CD1c-positive myeloid dendritic cell (primary cell): ENCODE data around the gene COMTD1.

ENCODE experiments used
- DNase-seq: peaks from one replicate; pipeline ENCODE4 v3.0.0-alpha.2; 2016; ENCODE audit errors: extremely low spot score

Gene COMTD1

DNA sequence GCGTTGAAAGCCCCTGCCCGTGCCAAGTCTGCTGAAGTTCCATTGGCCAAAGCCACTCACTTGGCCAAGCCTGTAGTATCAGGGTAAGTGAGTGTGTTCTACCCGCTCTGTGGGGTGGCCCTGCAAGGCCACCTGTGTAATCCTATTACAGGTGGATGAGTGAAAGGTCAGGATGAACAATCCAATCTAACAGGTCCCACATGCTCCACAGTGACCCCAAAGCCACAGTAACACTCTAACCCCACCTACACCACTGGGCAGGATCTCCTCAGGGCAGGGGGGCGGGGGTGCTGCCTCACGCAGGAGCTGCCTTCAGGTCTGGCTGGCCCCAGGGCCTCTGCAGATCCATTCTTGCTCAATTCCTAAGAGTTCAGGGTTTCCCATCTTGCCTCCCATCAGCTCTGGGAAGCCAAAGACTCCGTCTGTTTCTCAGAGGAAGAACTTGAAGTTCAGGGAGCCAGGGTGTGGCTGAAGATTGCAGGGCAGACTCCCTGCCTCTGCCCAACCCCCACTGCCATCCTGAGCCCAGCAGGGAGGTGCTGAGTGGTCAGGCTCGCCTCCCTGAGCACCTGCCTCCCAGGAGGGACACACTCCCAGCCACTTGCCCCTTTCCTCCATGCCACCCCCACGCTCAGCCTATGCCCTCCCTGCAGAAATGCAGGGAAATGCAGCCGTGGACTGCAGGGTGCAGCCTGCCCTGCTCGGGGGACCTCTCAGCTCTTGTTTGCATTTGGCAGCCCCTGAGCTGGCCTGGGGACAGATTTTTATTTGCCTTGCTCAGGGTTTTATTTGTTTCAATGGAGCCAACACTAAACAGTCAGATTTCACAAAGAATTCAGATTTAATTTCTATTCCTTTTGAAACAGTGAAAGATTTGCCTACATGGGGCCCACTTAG, 9.8 kb upstream of the COMTD1 start:
- DNase-seq, result no peak

DNA sequence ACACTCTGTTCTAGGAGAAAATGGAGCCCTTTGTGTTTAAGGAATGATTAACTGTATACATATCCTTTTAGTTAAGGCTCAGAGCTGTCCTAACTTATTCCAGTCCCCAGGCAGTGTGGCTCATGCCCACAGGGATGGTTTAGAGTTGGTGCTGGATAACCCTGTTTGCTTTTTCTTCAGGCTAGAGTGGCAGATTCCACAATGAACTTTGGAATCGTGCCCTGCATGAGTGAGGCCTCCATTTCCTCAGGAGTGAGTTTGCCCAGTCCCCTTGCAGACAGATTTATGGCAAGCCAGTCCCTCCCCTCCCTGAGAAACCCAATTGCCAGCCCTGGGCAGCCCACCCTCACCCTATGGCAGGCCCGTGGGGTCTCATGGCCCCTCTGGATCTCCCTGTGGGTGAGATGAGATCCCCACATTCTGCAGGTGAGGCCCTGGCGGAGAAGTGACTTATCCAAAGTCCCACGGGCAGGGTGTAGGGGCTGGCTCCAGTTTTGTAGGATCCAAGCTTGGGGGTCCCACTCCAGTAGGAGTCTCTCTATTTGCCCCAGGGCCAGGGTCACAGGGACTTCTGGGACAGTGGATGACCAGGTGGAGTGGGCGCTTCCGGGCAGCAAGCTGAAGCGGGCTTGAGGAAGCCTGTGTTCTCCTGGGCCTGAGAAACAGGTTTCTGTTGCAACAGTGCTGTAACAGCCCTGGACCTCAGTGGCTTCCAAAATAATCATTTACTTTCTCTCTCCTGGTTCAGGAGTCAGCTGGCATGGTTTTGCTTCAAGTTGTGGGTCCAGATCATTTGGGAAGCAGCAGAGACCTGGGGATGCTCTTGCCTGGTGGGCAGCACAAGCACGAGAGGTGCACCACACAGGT, 9.0 kb upstream of the COMTD1 start:
- DNase-seq, result no peak

- no peak for DNase-seq
Observed at GRCh38 chr10:75243426-75243825, 7.7 kb upstream of the COMTD1 start.

DNA sequence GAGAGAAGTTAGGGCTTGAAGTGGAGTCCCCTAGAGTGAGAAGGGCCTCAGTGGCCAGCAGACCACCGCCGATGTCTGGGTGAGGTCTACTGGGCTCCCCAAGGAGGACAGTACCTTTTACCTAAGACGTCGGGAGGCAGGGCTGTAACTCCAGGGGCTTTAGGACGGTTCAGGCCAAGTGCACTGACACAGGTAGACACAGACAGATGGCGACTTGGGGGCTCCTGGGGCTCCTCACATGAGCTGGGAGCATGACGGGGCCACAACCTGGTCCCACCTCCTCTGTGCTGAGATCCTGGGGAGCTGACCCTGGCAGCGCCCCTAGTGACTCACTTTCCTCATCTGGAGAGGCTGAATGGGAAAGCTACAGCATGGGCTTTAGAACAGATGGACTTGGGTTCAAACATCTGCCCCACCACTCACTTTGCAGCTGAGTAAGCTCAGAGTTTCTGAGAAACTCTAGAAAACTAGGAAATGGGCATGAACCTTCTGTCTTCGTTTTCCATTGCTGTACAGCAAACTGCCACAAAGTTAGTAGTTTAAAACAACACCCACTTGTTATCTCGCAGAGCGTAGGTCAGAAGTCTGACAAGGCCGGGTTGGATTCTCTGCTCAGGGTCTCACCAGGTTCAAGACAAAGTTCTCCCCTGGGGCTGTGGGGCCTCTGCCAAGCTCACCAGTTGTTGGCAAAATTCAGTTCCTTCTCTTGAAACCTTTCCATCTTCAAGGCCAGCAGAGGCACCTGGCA, 4.7 kb upstream of the COMTD1 start:
- DNase-seq, result no peak

DNA sequence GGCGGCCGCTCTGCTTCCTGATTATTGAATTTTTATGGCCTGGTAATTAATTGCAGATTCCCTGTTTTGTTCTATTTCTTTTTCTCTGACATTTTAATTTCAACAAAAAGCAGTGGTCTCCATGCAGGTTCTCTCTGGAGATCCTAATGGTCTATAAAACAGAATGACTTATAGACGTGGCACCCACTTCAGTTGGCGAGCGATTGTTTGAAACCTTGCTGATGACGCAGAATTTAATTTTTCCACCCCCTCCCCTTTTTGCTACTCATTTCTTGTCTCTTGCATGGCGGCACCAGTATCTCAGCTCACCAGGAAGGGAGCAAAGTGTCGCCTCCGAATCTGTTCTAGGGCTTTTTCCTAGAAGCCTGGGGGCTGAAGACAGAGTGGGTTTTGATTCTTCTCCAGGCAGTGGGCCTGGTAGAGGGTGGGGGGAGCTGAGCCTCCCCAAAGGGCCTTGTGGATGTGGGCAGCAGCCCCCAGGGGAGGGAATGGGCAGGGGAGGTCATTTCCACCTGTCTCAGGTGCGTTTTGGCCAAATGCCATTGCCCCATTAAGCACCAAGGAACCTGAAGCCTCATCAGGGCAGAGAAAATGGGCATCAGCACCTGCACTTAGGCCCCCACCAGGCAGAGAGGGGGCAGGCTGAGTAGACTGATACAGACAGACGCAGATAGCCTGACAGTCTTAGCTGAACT, 3.5 kb upstream of the COMTD1 start:
- no peak for DNase-seq

DNA sequence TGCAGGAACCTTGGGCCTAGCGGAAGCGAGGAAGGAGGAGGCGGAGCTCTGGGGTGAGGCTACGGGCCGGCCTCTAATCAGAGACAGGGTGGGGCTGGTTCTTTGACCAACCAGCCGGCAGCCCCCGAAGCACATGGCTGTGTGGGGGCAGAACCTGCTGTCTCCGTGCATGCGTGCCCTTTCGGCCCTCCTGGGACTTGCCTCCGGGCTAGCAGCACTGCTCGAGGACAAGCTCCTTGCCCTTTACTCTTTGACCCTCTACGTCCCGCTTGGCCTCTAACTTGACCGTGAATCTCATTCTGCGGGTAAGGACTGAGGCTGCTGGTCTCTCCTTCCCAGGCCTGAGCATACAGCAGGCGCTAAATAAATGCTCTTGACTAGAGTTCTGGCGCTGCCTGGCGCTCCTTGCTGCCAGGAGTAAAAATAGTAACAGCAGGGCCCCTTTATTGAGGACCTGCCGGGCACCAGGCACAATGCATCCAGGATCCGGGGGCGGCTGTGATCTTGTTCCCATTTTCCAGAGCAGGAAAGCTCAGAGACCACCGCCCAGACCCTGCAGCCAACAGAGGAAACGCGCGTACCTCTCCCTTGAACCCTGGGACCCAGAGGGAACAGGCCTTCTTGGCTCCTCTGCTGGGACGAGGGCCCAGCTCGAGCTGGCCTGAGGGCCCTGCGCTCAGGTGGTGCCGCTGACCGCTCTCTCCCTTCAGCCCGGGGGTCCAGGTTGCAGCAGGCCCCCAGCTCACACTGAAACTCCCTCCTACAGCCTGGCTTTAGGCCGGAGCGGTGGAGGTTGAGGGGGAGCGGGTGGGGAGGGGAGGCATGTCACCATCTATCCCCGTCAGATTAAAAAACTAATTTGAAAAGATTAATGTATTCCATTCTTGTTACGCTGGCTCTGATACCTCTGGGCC, 2.7 kb upstream of the COMTD1 start:
- no peak for DNase-seq

DNA sequence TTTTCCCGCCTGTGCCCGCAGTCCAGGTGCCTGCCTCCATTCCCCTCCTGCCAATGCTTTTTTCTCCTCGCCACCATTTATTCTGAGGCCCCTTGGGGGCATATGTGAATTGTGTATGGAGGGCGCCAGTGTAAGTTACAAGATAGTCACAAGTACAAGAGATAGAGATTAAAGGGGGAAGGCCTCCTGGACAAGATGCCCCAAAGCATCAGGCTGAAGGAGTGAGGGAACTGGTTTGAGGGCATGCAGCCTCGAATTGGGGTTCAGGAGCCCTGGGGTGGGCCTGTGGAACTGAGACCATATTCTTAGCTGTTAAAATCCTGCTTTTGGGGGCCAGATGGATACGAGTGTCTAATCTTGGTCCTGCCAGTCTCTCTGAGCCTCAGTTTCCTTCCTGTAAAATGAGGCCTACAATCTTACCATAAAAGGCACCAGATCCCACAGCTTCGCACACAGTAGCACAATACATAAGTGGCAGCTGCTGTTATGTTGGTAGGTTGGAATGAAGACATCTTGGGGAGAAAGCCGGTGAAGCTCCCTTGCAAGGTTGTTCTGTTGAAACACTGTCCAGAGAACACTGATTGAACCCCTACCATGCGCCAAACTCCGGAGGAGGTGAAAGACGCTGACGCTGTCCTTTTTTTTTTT, 545 bp upstream of the COMTD1 start:
- DNase-seq, result no peak

GRCh38 chr10:75234683-75235374, 928 bp downstream of the COMTD1 start:
- DNase-seq, result peak; percentile 9

GRCh38 chr10:75234017-75234682, 1.6 kb downstream of the COMTD1 start:
- DNase-seq, result peak; percentile 96

- no peak for DNase-seq
Observed at GRCh38 chr10:75233444-75234016, 2.2 kb downstream of the COMTD1 start.

DNA sequence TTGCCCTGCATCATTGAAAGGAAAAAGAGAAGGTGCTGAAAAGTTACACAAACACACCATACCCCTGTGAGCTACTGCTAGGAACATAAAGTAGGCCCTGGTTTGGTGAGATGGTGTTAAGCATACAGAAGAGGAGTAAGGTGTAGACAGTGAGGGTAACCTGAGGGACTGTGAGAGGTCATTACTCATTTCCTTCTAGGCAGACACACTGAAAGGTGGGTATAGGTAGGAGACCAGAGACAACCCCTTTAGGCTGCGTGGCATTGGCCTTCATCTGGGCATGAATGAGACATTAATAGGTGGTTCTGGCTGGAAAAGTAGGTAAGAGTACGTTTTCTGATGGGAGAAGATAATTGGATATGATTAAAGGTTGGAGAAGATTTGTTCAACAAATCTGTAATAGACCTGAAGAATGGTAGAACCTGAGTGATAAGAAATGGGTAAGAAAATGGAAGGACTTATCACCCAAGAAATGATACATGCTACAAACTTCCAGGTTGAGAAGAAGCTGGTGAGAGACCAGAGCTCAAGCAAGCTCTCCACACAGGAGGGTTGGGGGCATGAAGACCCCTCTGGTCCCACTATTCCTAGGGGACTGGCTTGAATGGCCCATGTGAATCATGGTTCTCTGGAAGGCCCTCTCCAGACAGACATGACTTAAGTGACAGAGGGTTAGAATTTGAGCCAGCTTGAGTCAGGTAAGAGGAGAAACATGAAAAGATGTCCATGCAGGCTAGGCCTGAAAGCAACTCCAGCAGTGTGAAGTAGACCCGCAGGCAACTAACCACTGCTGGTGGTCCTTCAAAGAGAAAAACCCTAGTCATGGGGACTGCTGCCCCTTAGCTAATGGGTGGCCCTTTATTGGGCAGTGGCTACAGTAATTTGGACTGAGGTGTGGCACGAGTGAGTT, 3.8 kb downstream of the COMTD1 start:
- DNase-seq, result no peak

DNA sequence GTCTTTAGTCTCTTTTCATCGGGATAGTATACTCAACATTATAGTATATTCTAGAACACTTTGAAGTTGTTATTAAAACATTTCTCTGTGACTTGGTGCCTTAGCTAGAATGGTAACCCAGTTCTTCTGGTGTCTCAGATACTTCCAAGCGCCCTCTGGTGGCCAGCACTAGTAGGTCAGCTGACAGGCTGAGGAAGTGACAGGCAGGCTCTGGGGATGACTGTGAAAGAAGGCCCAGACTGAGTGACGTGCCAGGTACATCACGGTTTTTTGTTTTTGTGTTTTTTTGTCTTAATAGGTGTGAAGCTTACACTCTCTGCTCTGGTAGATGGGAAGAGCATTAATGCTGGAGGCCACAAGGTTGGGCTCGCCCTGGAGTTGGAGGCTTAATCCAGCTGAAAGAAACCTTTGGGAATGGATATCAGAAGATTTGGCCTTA, 5.1 kb downstream of the COMTD1 start:
- DNase-seq, result peak; percentile 93

DNA sequence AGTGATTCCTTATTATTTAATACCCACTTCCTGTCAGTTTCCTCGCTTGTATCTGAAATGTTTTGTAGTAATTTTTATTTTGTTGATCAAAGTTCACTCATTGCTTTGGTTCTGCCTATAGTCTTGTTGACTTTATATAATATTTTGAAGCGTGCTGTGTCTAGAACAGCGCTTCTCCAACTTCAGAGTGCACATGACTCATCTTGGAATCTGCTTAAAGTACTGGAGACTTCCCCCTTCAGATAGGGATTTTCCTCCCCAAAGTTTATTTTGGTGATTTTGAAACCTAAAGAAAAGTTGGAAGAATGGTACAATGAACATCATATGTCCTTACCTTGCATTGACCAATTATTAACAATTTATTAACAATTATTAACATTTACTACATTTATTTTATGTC, 5.8 kb downstream of the COMTD1 start:
- DNase-seq, result peak; percentile 10

DNA sequence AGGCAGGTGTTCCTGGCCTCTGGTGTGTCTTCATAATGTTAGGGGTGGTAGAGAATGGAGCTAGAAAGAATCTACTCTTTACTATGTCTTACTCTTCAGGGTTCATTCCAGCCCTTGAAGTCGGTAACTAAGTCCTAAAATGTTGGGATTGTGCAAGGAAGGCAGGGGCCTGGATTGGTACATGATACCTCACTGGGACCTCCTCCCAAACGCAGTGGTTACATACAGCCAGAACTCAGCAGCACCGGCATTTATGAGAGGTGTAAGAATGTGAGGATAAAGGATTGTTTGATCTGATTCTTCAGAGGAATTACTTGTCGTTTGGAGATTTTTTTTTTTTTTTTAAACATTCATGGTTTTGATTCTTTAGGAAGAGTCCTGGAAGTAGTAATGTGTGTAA, 6.9 kb downstream of the COMTD1 start:
- no peak for DNase-seq

GRCh38 chr10:75228278-75228677, 7.5 kb downstream of the COMTD1 start:
- no peak for DNase-seq

DNA sequence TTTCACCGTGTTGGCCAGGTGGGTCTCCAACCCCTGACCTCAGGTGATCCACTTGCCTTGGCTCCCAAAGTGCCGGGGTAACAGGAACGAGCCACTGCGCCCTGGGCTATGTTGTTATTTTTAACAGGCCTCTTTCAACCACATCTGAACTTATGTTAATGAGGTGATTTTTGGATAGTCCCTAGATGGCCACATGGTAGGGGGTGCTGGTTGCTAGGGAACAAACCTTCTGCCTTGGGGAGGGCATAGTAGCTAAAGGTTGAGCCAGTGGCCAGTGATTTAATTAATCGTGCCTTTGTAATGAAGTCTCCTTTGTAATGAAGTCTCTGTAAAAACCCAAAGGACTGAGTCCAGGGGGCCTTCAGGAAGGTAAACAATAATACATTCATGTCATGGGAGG, 9.1 kb downstream of the COMTD1 start:
- no peak for DNase-seq

DNA sequence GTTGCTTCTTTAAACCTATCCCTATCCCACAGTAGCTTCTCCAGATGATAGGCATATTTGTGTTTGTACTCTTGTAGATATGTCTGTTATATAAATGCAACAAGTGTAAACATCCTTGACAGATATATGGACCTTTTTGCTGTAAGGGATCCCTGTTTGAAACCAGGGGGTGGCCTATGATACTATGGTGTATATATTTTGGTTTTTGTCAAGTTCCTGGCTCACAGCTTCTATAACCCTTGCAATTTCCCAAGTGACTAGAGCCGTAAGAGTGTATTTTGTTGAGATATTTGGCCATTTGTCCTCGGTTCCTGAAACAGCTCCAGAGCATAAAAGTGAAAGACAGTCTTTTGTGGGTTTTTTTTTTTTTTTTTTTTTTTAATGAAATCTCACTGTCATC, 9.7 kb downstream of the COMTD1 start:
- no peak for DNase-seq
